KOPT-K1 (cell line): ENCODE results near the gene ANAPC2.
A peak's percentile ranks its signal among the peaks of the same experiment; 100 is the strongest.

ENCODE experiments used
- H3K27ac ChIP-seq: fragments of 200-600 bp; sonication (generic); 2 replicates; pipeline ENCODE4 v1.5.1; 2016; ENCODE audit warnings: antibody characterized with exemption, mild to moderate bottlenecking, low read depth, low read length; ENCODE audit not compliant: poor library complexity, severe bottlenecking
- H3K36me3 ChIP-seq: fragments of 200-600 bp; sonication (generic); 2 replicates; pipeline ENCODE4 v1.5.1; 2017; ENCODE audit warnings: antibody characterized with exemption, mild to moderate bottlenecking, low read length, moderate library complexity; ENCODE audit not compliant: insufficient read depth
- H3K9me3 ChIP-seq: fragments of 200-600 bp; sonication (generic); 2 replicates; pipeline ENCODE4 v1.5.1; 2017; ENCODE audit warnings: antibody characterized with exemption, low read length, mild to moderate bottlenecking; ENCODE audit not compliant: insufficient read depth, poor library complexity, severe bottlenecking

Gene ANAPC2

GRCh38 chr9:137220317-137221094 lies 32.1 kb upstream of the ANAPC2 start:
- H3K9me3 ChIP-seq, result no peaks in the 10 kb centered on the region
- no peak overlapping the region for H3K27ac ChIP-seq
- H3K36me3 ChIP-seq, result peaks cover 29% of the 10 kb centered on the region; the same call in 1 of the 2 replicates

- no peaks in the 10 kb centered on the region for H3K9me3 ChIP-seq
- peaks cover 36% of the 10 kb centered on the region; the same call in 1 of the 2 replicates for H3K36me3 ChIP-seq
- no peak overlapping the region for H3K27ac ChIP-seq
These were observed 31.5 kb upstream of the ANAPC2 start for GRCh38 chr9:137219757-137220316.

GRCh38 chr9:137218754-137219271 lies 30.5 kb upstream of the ANAPC2 start:
- Histone ChIP-seq H3K36me3 (peaks cover 45% of the 10 kb centered on the region; the same call in 1 of the 2 replicates), H3K27ac (no peak overlapping the region), H3K9me3 (no peaks in the 10 kb centered on the region)

- Histone ChIP-seq H3K27ac (no peak overlapping the region), H3K9me3 (no peaks in the 10 kb centered on the region), H3K36me3 (peaks cover 51% of the 10 kb centered on the region; the same call in 1 of the 2 replicates)
These were observed 29.9 kb upstream of the ANAPC2 start for GRCh38 chr9:137218212-137218753.

- Histone ChIP-seq H3K9me3 (no peaks in the 10 kb centered on the region), H3K27ac (no peak overlapping the region), H3K36me3 (peaks cover 58% of the 10 kb centered on the region; the same call in 1 of the 2 replicates)
These were observed 29.2 kb upstream of the ANAPC2 start for GRCh38 chr9:137217276-137218211.

- Histone ChIP-seq H3K9me3 (no peaks in the 10 kb centered on the region), H3K27ac (no peak overlapping the region), H3K36me3 (peaks cover 63% of the 10 kb centered on the region; the same call in 1 of the 2 replicates)
These were observed 28.0 kb upstream of the ANAPC2 start for GRCh38 chr9:137216188-137216965.

- peaks cover 72% of the 10 kb centered on the region; the same call in 1 of the 2 replicates for H3K36me3 ChIP-seq
- no peaks in the 10 kb centered on the region for H3K9me3 ChIP-seq
- no peak overlapping the region for H3K27ac ChIP-seq
These were observed 27.0 kb upstream of the ANAPC2 start for GRCh38 chr9:137215196-137215986.

- H3K36me3 ChIP-seq, result peaks cover 79% of the 10 kb centered on the region
- no peaks in the 10 kb centered on the region for H3K9me3 ChIP-seq
- no peak overlapping the region for H3K27ac ChIP-seq
These were observed 26.3 kb upstream of the ANAPC2 start for GRCh38 chr9:137214620-137215019.

GRCh38 chr9:137213160-137214060 lies 25.1 kb upstream of the ANAPC2 start:
- H3K27ac ChIP-seq, result no peak overlapping the region
- no peaks in the 10 kb centered on the region for H3K9me3 ChIP-seq
- peaks cover 84% of the 10 kb centered on the region for H3K36me3 ChIP-seq

GRCh38 chr9:137212520-137212919 lies 24.2 kb upstream of the ANAPC2 start:
- Histone ChIP-seq H3K9me3 (no peaks in the 10 kb centered on the region), H3K36me3 (peaks cover 86% of the 10 kb centered on the region), H3K27ac (no peak overlapping the region)

GRCh38 chr9:137211532-137211931 lies 23.2 kb upstream of the ANAPC2 start:
- H3K9me3 ChIP-seq, result no peaks in the 10 kb centered on the region
- H3K36me3 ChIP-seq, result peaks cover 84% of the 10 kb centered on the region
- H3K27ac ChIP-seq, result no peak overlapping the region

- Histone ChIP-seq H3K27ac (peak overlapping the region; percentile 76), H3K36me3 (peaks cover 42% of the 10 kb centered on the region), H3K9me3 (no peaks in the 10 kb centered on the region)
These were observed 18.2 kb upstream of the ANAPC2 start for GRCh38 chr9:137206602-137207001.
